Tibial nerve (tissue), 4 donors: ENCODE data around the gene ZNF385B. TPM values are rescaled to one million over a fixed set of nuclear protein-coding genes. Genes with fewer than 3 reads are reported as not detected.
A peak's percentile ranks its signal among the peaks of the same experiment; 100 is the strongest.

Experiments used
- DNase-seq, 2 donors: peaks; one replicate each; pipeline ENCODE4 v3.0.0-alpha.2; 2019; ENCODE audit warnings: low spot score in 2 of 2
- H3K27ac ChIP-seq, 4 donors: fragments of 200-600 bp; sonication (generic) in 3 of 4; one replicate each; pipeline ENCODE4 v1.5.1; 2017 to 2019; ENCODE audit warnings: mild to moderate bottlenecking in 1 of 4
- H3K27me3 ChIP-seq, 2 donors: fragments of 200-600 bp; sonication (generic) in 1 of 2; one replicate each; pipeline versions ENCODE4 v1.5.1 to v1.6.0; 2017 to 2019
- H3K36me3 ChIP-seq, 3 donors: fragments of 200-600 bp; sonication (generic); one replicate each; pipeline ENCODE4 v1.5.1; 2018 to 2019
- H3K4me1 ChIP-seq, 4 donors: fragments of 200-600 bp; sonication (generic) in 3 of 4; one replicate each; pipeline ENCODE4 v1.5.1; 2017 to 2019
- H3K4me3 ChIP-seq, 4 donors: fragments of 200-600 bp; sonication (generic) in 3 of 4; one replicate each; pipeline ENCODE4 v1.5.1; 2017 to 2019; ENCODE audit warnings: mild to moderate bottlenecking in 1 of 4, moderate library complexity in 1 of 4
- H3K9me3 ChIP-seq, 4 donors: fragments of 200-600 bp; sonication (generic) in 3 of 4; one replicate each; pipeline ENCODE4 v1.5.1; 2017 to 2019
- CTCF ChIP-seq, 5 experiments: fragments of 200-600 bp in 3 of 5; fragments of 450-650 bp in 2 of 5; sonication (generic) in 3 of 5; IDR thresholded peaks; one replicate each; pipeline ENCODE4 v1.5.1; 2016 to 2019; ENCODE audit warnings: antibody characterized with exemption in 5 of 5, mild to moderate bottlenecking in 3 of 5, moderate library complexity in 2 of 5
- EP300 ChIP-seq, 2 donors: sonication (generic); formaldehyde crosslinking; IDR thresholded peaks; one replicate each; pipeline ENCODE4 v1.6.1; 2017; ENCODE audit warnings: antibody characterized with exemption in 2 of 2, mild to moderate bottlenecking in 1 of 2
- POLR2A ChIP-seq, 2 donors: fragments of 450-650 bp; IDR thresholded peaks; one replicate each; pipeline ENCODE4 v1.6.1; 2017; ENCODE audit warnings: antibody characterized with exemption in 2 of 2, mild to moderate bottlenecking in 2 of 2, moderate library complexity in 2 of 2
- WGBS, 2 donors: methylation state at CpG; one replicate each; pipeline ENCODE4 v1.1.5; 2018; 5-methylcytosine and 5-hydroxymethylcytosine counted together
- total RNA-seq, 4 donors: library from RNA; depleted of rRNA; stranded (reverse); fragments of >200 nt; gene quantifications; one replicate each; pipeline ENCODE4 v1.1.0, GENCODE V29; 2016

ZNF385B gene
- total RNA-seq, 4 donors from 2014 or later = 1.2 to 3.9 (median 2.6) TPM

GRCh38 chr2:179429597-179429996 is 431.8 kb downstream of the ZNF385B start:
- no peak overlapping the region for H3K27ac ChIP-seq
- H3K36me3 ChIP-seq = no peaks in the 10 kb centered on the region
- TF ChIP-seq EP300 (IDR thresholded peaks at IDR 0.05) (no peak), POLR2A (IDR thresholded peaks at IDR 0.05) (no peak), CTCF (IDR thresholded peaks at IDR 0.05) (no peak)
- DNase-seq = no peak
- H3K4me1 ChIP-seq = peaks cover 0 to 16% (median 3%) of the 10 kb centered on the region in 4 donors
- H3K4me3 ChIP-seq = no peak overlapping the region
- no peaks in the 10 kb centered on the region for H3K9me3 ChIP-seq
- no peaks in the 10 kb centered on the region for H3K27me3 ChIP-seq
- 82 to 93% methylated on average over 2 of the region's 2 CpGs for WGBS, 2 donors

- no peaks in the 10 kb centered on the region for H3K27me3 ChIP-seq
- TF ChIP-seq EP300 (IDR thresholded peaks at IDR 0.05) = no peak
- TF ChIP-seq POLR2A (IDR thresholded peaks at IDR 0.05) = no peak
- no peak for TF ChIP-seq CTCF (IDR thresholded peaks at IDR 0.05)
- peak overlapping the region in 1 of 4 donors; percentile 23 for H3K4me3 ChIP-seq
- DNase-seq = no peak
- H3K27ac ChIP-seq = peak overlapping the region in 2 of 4 donors; percentile 34 to 56
- no peaks in the 10 kb centered on the region for H3K9me3 ChIP-seq
- WGBS, 2 donors = 64 to 69% methylated on average over 11 of the region's 11 CpGs
- peaks cover 0 to 16% (median 3%) of the 10 kb centered on the region in 4 donors for H3K4me1 ChIP-seq
- H3K36me3 ChIP-seq = no peaks in the 10 kb centered on the region
Measured at GRCh38 chr2:179429060-179429471, 432.3 kb downstream of the ZNF385B start.

- H3K36me3 ChIP-seq = no peaks in the 10 kb centered on the region
- H3K9me3 ChIP-seq = no peaks in the 10 kb centered on the region
- TF ChIP-seq POLR2A (IDR thresholded peaks at IDR 0.05) (no peak), EP300 (IDR thresholded peaks at IDR 0.05) (no peak), CTCF (IDR thresholded peaks at IDR 0.05) (no peak)
- 9 to 19% methylated on average over 7 of the region's 7 CpGs for WGBS, 2 donors
- H3K4me3 ChIP-seq = peak overlapping the region in 1 of 4 donors; percentile 23
- peak overlapping the region in 2 of 4 donors; percentile 34 to 56 for H3K27ac ChIP-seq
- DNase-seq = peak in 1 of 2 donors; percentile 17
- H3K27me3 ChIP-seq = no peaks in the 10 kb centered on the region
- H3K4me1 ChIP-seq = peaks cover 0 to 16% (median 3%) of the 10 kb centered on the region in 4 donors
Measured at GRCh38 chr2:179428649-179429048, 432.8 kb downstream of the ZNF385B start.

- no peak for DNase-seq
- Histone ChIP-seq H3K36me3 (no peaks in the 10 kb centered on the region), H3K4me1 (peaks cover 0 to 16% (median 3%) of the 10 kb centered on the region in 4 donors), H3K27me3 (no peaks in the 10 kb centered on the region), H3K27ac (no peak overlapping the region), H3K9me3 (no peaks in the 10 kb centered on the region), H3K4me3 (no peak overlapping the region)
- WGBS, 2 donors = 79 to 91% methylated on average over 2 of the region's 2 CpGs
- TF ChIP-seq CTCF (IDR thresholded peaks at IDR 0.05) (no peak), POLR2A (IDR thresholded peaks at IDR 0.05) (no peak), EP300 (IDR thresholded peaks at IDR 0.05) (no peak)
Measured at GRCh38 chr2:179427065-179427464, 434.3 kb downstream of the ZNF385B start.

- Histone ChIP-seq H3K36me3 (no peaks in the 10 kb centered on the region), H3K27ac (no peak overlapping the region), H3K9me3 (no peaks in the 10 kb centered on the region), H3K4me1 (peaks cover 0 to 16% (median 3%) of the 10 kb centered on the region in 4 donors), H3K27me3 (no peaks in the 10 kb centered on the region), H3K4me3 (no peak overlapping the region)
- TF ChIP-seq EP300 (IDR thresholded peaks at IDR 0.05) = no peak
- TF ChIP-seq POLR2A (IDR thresholded peaks at IDR 0.05) = no peak
- no peak for TF ChIP-seq CTCF (IDR thresholded peaks at IDR 0.05)
- no peak for DNase-seq
- 90% methylated on average over 3 of the region's 3 CpGs for WGBS, 2 donors
Measured at GRCh38 chr2:179424571-179424970, 436.8 kb downstream of the ZNF385B start.
